DND-41 (cell line): ENCODE results near the gene SIPA1L3.

ENCODE experiments used
- ATAC-seq: fragments of 200-7000 bp; cut with Tn5 transposase; 3 replicates; pipeline ENCODE4 v1.9.1; 2021; ENCODE audit warnings: low read depth; ENCODE audit not compliant: insufficient read depth
- DNase-seq: peaks from one replicate; pipeline ENCODE4 v3.0.0-alpha.2; 2020
- H2AFZ ChIP-seq: 2 replicates; pipeline ENCODE4 v1.6.0; 2012; ENCODE audit warnings: low read depth, low read length
- H3K27ac ChIP-seq: 2 replicates; pipeline ENCODE4 v1.5.1; 2012; ENCODE audit warnings: low read length, inconsistent platforms
- H3K27me3 ChIP-seq: fragments of 200-600 bp; sonication (generic); 2 replicates; pipeline ENCODE4 v1.6.0; 2012; ENCODE audit warnings: low read length, mild to moderate bottlenecking, inconsistent platforms; ENCODE audit not compliant: insufficient read depth, poor library complexity
- H3K36me3 ChIP-seq: 2 replicates; pipeline ENCODE4 v1.5.1; 2012; ENCODE audit warnings: low read length, inconsistent platforms; ENCODE audit not compliant: insufficient read depth
- H3K4me1 ChIP-seq: 2 replicates; pipeline ENCODE4 v1.5.1; 2012; ENCODE audit warnings: mild to moderate bottlenecking, low read length; ENCODE audit not compliant: insufficient read depth
- H3K4me2 ChIP-seq: 2 replicates; pipeline ENCODE4 v1.6.0; 2012; ENCODE audit warnings: mild to moderate bottlenecking, moderate library complexity, low read length, inconsistent platforms; ENCODE audit not compliant: insufficient read depth
- H3K4me3 ChIP-seq, 2 experiments: fragments of 200-600 bp in 1 of 2; shearing (Covaris generic) in 1 of 2; 2 replicates each; pipeline ENCODE4 v1.5.1; 2012 to 2016; ENCODE audit warnings: inconsistent platforms in 2 of 2, low read length in 2 of 2, mild to moderate bottlenecking in 2 of 2, low read depth in 1 of 2, moderate library complexity in 1 of 2
- H3K79me2 ChIP-seq: 2 replicates; pipeline ENCODE4 v1.6.0; 2012; ENCODE audit warnings: low read length, inconsistent platforms; ENCODE audit not compliant: insufficient read depth
- H3K9ac ChIP-seq: 2 replicates; pipeline ENCODE4 v1.6.0; 2012; ENCODE audit warnings: low read depth, mild to moderate bottlenecking, inconsistent platforms, low read length, moderate library complexity
- H3K9me3 ChIP-seq: 2 replicates; pipeline ENCODE4 v1.5.1; 2012; ENCODE audit warnings: low read length, moderate library complexity, mild to moderate bottlenecking, inconsistent platforms; ENCODE audit not compliant: insufficient read depth, severe bottlenecking
- H4K20me1 ChIP-seq: 2 replicates; pipeline ENCODE4 v1.6.0; 2012; ENCODE audit warnings: low read length; ENCODE audit not compliant: insufficient read depth
- CTCF ChIP-seq: IDR thresholded peaks from 2 replicates; pipeline ENCODE4 v1.5.1; 2012; ENCODE audit warnings: borderline replicate concordance, low read length, moderate library complexity, mild to moderate bottlenecking; ENCODE audit not compliant: poor library complexity, severe bottlenecking; ENCODE audit errors: extremely low read depth
- EZH2 ChIP-seq: IDR thresholded peaks from 3 replicates; pipeline ENCODE4 v1.6.1; 2012; ENCODE audit warnings: borderline replicate concordance, low read depth, mild to moderate bottlenecking, moderate library complexity, low read length, inconsistent platforms; ENCODE audit not compliant: severe bottlenecking

The SIPA1L3 gene

DNA sequence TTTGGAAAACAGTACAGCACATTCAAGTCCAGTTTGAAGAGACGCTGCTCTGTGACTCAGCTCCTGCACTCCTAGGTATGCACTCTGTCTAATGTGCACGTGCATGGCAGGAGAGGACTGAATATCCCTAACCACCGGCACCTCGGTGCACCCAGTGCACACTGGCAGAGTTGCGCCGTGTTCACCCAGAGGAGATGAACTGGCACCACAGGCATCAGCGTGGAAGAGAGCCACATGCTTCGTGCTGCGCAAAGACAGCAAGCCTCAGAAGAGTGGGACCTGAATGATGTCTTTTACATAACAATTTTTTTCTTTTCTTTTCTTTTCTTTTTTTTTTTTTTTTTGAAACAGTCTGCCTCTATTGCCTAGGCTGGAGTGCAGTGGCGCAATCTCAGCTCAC lies 194.7 kb downstream of the SIPA1L3 start:
- no peak overlapping the region for H3K4me3 ChIP-seq
- no peaks in the 10 kb centered on the region for H3K27me3 ChIP-seq
- H4K20me1 ChIP-seq = no peaks in the 10 kb centered on the region
- DNase-seq (no peak), ATAC-seq (no peak)
- H3K79me2 ChIP-seq = no peaks in the 10 kb centered on the region
- peaks cover 2% of the 10 kb centered on the region for H3K9me3 ChIP-seq
- H3K27ac ChIP-seq = no peak overlapping the region
- TF ChIP-seq CTCF (no peak), EZH2 (no peak)
- H3K4me1 ChIP-seq = no peaks in the 10 kb centered on the region
- H3K9ac ChIP-seq = no peak overlapping the region
- no peak overlapping the region for H2AFZ ChIP-seq
- peaks cover 45% of the 10 kb centered on the region for H3K36me3 ChIP-seq
- no peak overlapping the region for H3K4me2 ChIP-seq

- peaks cover 49% of the 10 kb centered on the region for H3K36me3 ChIP-seq
- DNase-seq (no peak), ATAC-seq (no peak)
- TF ChIP-seq EZH2 (no peak), CTCF (no peak)
- no peak overlapping the region for H3K4me3 ChIP-seq
- no peak overlapping the region for H3K9ac ChIP-seq
- no peak overlapping the region for H3K27ac ChIP-seq
- H4K20me1 ChIP-seq = no peaks in the 10 kb centered on the region
- H2AFZ ChIP-seq = no peak overlapping the region
- no peaks in the 10 kb centered on the region for H3K9me3 ChIP-seq
- no peaks in the 10 kb centered on the region for H3K27me3 ChIP-seq
- H3K4me2 ChIP-seq = no peak overlapping the region
- H3K79me2 ChIP-seq = no peaks in the 10 kb centered on the region
- no peaks in the 10 kb centered on the region for H3K4me1 ChIP-seq
These were observed 198.6 kb downstream of the SIPA1L3 start for GRCh38 chr19:38105574-38105973.

DNA sequence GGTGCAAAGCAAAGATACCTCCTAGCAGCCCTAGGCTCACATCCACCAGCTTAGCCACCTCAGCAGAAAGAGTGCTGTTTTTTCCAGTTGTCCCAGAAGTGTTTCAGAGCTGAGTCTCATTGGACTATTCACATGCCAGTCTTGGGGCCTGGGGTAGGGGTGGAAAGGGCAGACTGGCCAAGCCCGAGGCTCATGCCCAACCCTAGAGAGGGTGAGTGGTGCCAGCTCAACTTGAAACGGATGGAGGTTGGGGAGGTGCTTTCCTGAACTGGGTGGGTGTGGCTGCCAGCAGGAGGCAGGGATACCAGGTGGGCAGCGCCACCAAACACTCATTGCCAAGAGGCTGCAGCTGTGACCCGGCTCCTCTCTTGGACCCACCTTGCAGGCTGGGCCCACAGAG lies 200.1 kb downstream of the SIPA1L3 start:
- DNase-seq = no peak
- TF ChIP-seq CTCF (no peak), EZH2 (no peak)

DNA sequence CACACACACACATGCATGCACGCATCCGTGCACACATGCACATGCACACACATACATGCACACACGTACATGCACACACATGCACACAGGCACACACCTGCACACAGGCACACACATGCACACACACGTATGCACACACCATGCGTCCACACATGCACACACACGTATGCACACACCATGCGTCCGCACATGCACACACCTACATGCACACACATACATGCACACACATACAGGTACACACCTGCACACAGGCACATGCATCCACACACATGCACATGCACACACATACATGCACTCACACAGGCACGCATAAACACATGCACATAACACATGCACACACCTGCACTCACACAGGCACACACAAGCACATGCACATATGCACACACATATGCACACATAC lies 204.9 kb downstream of the SIPA1L3 start:
- no peak for TF ChIP-seq EZH2
- no peak for TF ChIP-seq CTCF
- Histone ChIP-seq H3K4me3 (no peak overlapping the region), H4K20me1 (0 out of 2 replicates have a peak, but pooled peaks cover 3% of the 10 kb centered on the region), H3K27ac (no peak overlapping the region), H3K36me3 (peaks cover 34% of the 10 kb centered on the region), H3K4me1 (peaks cover 10% of the 10 kb centered on the region), H3K27me3 (no peaks in the 10 kb centered on the region), H3K79me2 (no peaks in the 10 kb centered on the region), H3K9me3 (no peaks in the 10 kb centered on the region), H2AFZ (no peak overlapping the region), H3K4me2 (no peak overlapping the region), H3K9ac (no peak overlapping the region)
- no peak for DNase-seq
- no peak for ATAC-seq

More for the DNA sequence above, 200.1 kb downstream of the SIPA1L3 start:
- H3K4me2 ChIP-seq = no peak overlapping the region
- no peak overlapping the region for H2AFZ ChIP-seq
- no peaks in the 10 kb centered on the region for H3K27me3 ChIP-seq
- no peaks in the 10 kb centered on the region for H3K79me2 ChIP-seq
- no peak overlapping the region for H3K9ac ChIP-seq
- 0 out of 2 replicates have a peak, but pooled peaks cover 2% of the 10 kb centered on the region for H4K20me1 ChIP-seq
- H3K9me3 ChIP-seq = no peaks in the 10 kb centered on the region
- no peak overlapping the region for H3K4me3 ChIP-seq
- H3K27ac ChIP-seq = no peak overlapping the region
- ATAC-seq = no peak
- peaks cover 45% of the 10 kb centered on the region for H3K36me3 ChIP-seq
- H3K4me1 ChIP-seq = no peaks in the 10 kb centered on the region
